Stimulated activated naive CD4-positive, alpha-beta T cell treated with Interleukin-2 at 50 U/mL for 16 hours (primary cell): ENCODE results near the gene XPR1.

Experiments used
- DNase-seq: peaks from one replicate; lab custom pipeline; 2025; lab: John Stamatoyannopoulos, UW

XPR1 gene

DNA sequence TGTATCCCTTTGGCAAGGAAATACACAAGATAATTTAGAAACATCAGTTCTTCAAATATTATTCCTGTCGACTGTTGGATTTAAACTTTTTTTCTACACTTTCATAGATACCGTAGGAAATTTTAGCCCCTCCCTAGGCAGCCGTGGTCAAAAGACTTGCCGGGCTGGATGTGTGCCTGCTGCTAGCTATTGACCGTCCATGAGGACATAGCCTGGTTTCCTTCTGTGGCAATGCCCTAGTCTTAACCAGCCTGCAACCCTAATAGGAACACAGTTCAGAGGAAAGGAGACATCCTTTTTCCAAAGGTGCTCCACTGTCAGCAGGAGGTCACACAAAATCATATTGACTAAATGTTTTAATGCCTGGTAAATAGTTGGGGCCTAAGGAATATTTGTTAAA lies 260.4 kb downstream of the XPR1 start:
- no peak for DNase-seq

DNA sequence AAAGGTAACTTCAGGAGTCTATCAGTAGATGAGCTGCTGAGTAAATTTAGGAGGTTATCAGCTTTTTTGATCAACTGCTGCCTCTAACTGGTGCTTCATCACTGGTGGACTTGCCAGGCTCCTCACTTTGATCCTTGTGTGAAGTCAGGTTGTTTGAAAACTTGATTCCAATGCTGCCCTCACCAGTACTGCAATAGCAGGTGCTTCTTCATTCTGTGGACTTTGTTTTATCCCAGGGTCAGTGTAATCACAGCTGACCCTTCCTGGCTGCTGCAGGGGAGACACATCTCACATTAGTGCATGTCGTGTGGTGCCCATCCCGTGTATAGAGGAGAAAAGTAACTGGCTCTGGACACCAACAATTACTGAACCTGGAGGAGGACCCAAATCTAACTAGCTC lies 260.9 kb downstream of the XPR1 start:
- no peak for DNase-seq

DNA sequence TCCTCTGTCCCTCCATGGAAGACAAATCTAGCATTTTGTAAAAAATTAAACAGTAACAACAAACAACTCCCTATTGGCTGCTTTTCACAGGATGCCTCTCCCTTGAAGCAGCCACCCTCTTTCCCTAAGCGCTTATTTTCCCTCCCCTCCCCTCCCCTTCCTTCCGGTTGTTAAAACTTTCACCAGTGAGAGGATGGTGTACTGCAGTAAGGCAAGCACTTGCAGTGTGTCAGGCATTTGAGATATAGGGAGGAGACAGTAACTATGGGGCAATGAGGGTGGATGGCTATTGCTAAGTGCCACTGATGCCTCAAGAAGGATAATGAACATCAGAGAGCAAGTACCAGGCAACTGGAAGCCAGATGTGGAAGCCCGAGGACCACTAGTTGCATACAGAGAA lies 261.8 kb downstream of the XPR1 start:
- no peak for DNase-seq

DNA sequence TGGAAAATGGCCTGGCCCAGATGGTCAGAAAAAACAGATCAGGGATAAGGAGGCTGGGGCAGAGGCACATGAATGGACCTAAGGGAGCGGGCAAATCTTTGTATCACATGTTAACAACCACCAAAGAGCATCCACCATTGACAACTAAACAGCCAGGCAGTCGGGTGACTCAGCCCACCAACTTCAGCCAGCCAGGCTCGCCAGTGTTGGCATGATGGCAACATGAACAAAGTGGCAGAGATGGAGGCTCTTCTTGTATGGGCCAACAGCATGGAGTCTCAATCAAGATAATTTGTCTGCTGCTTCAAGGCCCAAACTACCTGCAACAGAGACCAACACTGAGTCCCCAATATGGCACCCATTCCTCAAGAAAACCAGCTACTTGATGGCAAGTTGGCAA lies 264.3 kb downstream of the XPR1 start:
- no peak for DNase-seq

DNA sequence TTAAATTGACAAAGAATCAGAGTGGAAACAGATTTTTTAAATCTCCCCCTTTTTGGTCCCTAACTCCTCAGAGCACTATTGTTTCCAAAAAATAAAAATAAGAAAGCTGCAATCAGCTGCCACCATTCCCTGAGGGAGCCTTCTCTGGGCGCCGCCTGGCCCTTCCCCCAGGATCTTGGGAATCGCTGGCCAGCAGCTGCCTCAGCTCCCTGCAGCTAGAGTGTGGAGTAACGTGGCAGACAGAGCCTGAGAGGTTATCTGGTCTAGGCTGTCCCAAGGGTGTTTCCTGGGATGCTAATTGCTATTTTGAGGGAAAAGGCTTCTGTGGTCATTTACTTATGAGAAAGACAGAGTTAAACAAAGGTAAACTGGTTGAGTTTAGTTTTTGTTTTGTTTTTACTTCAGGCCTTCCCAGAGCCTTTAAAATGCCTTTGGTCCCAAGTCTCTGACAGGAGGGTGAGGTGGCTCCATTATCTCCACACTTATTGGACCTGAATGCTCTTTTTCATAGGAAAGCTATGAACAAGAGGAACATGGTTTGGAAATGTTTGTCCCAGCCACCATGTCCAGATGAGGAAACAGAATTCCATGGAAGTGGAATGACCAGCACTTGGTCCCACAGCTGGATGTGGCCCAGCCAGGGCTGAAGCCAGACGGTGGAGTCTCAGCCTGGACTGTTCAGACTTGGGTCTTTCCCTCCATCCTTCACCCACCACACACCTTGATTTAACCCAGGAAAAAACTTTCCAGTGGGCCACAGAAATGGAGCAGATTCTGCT lies 266.8 kb downstream of the XPR1 start:
- DNase-seq = no peak

DNA sequence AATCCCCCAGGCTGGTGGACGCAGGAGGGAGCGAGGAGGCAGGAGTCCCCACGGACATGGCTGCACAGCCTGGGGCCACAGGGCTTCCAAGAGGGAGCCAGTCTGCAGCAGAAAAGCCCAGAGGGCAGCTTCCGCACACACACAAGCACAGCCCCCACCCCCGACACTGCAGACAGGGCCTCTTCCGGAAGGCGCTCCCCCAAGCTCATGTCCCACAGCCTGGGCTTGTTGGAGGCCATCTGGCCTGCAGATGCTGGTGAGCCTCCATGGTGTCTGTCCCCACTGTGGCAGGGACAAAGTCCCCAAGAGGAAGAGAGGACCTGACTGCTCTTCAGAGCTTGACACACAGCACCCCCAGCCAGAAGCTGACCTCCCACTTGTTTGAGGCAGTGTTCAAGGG lies 267.4 kb downstream of the XPR1 start:
- no peak for DNase-seq

DNA sequence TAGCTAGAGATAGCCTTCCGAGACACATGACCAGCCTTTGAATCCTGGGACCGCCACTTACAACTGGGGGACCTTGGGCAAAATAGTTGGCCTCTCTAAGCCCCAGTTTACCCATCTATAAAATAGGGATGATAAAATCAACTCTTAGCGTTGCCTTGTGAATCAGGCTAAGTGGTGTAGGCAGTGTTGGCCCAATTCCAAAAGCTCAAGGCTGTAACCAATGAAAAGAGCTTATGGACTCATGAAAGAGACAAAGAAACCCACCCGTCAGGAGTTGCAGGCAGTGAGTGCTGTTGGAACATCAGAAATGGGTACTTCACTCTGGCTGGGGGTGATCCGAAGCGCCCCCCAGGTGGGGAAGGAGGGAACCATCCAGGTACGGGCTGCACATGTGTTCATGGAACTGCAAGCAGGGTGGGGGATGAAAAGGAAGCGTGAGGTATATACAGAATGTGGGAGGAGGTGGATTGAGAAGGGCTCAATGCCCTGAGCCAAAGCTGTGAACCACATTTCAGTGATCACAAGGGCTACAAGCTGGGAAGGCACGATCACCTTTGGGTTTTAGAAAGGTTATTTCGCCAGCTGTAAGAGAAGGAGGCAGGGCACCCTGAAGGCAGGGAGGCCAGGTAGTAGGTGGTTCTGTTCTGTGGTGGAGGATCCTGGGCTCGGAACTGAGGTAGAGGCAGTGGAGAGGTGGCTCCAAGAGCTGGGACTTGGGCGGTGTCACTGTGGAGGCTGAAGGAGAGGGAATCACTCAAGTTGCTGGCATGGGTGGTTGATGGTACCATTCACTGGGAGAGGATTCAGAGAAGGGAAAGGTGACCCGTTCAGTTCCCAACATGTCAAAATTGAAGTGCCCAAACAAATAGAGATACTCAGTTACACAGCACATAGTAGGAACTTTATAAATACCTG lies 269.5 kb downstream of the XPR1 start:
- no peak for DNase-seq

DNA sequence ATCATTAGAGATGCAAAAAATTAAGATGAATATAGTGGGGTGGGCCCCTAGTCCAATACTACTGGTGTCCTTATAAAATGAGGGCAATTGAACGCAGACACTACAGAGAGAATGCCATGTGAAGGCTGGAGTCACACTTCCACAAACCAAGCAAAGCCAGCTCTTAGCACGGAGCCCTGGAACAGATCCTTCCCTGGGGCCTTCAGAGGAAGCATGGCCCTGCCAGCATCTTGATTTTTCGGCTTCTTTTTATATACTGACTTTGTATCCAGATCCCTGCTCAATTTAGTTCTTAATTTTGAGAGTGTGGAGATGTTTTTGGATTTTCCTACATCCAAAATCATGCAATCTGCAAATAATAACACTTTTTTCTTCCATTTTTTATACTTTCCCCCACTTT lies 270.7 kb downstream of the XPR1 start:
- no peak for DNase-seq

DNA sequence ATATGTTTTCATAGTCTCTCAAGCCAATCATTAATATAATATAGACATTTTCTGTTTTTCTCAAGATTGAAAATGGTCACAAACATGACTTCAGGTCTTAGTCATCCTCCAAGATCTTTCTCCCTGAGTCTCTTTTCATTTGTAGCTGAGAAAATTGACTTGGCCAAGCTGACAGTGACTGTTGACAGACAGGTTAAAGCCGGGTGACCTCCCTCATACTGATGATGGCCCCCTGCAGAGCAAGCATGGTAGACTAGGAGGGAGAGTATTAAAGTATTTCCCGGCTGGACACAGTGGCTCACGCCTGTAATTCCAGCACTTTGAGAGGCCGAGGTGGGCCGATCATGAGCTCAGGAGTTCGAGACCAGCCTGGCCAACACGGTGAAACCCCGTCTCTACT lies 274.1 kb downstream of the XPR1 start:
- DNase-seq = no peak

DNA sequence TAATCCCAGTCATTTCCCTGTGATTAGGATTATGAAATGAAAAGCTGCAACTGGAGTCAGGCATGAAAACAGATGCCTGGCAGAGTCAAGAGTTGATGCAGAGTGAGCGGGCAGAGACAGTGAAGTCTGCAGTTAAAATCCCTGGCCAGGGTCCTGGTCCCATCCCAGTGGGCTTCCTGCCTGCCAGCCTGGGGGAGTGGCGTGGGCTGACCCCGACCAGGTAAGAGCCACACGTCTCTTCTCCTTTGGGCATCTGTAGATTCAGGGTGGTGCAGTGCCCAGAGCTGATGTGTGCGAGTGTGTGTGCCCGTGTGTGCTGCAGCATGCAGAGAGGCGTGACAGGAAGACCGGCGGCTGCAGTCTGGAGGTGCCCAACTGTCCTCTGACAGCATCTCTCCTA lies 274.7 kb downstream of the XPR1 start:
- no peak for DNase-seq

DNA sequence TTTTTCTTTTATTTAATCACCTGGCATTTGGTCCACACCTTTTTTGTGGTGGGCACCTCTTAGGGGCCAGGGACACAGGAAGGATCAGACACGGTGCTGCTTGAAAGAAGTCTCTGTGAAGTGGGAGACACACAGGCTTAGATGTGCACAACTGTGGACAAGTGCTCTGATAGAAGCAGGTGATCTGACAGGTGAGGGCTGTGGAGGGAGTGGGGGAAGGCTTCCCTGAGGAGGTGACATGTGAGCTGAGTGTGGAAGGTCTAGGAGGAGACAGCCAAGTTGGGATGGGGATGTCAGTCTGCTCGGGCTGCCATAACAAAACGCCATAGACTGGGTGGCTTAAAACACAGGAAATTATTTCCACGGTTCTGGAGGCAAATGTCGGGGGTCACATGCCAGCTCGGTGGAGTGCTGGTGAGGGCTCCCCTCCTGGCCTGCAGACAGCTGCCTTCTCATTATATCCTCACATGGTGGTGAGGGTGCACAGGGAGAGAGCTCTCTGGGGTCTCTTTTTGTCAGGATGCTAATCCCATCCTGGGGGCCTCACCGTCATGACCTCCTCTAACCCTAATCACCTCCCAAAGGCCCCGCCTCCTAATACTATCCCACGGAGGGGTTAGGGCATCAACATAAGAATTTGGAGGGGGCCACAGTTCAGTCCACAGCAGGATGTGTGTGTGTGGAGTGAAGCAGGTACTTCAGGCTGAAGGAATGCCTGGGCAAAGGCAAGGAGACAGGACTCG lies 275.7 kb downstream of the XPR1 start:
- no peak for DNase-seq

DNA sequence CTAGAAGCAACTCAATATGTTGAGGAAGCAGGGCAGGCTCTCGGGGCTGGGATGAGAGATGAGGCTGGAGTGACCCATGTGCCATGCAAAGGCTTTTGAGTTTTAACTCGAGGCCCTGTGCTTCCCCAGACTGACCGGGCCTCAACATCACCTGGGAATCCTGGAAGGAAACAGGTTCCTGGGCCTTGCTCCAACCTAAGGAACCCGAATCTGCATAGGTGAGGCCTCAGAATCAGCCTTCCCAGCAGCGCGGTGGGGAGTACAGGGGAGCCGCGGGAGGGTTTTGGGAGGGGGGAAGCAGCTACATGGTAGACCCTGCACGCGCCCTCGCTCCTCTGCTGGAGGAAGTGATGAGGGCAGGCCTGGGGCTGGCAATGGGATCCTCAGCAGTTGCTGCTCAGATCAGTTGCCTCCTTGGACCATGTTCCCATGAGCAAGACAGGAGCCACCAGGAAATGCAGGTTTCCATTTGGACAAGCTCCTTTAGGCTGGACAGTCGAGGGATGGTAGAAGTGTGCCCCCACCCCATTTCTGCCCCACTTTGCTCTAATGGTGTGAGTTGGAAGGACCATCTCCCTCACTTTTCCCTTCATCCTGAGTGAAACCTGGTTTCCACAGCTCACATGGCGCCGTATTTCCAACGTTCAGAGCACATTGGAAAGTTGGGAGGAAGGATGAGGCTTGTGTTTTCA lies 276.4 kb downstream of the XPR1 start:
- DNase-seq = no peak

DNA sequence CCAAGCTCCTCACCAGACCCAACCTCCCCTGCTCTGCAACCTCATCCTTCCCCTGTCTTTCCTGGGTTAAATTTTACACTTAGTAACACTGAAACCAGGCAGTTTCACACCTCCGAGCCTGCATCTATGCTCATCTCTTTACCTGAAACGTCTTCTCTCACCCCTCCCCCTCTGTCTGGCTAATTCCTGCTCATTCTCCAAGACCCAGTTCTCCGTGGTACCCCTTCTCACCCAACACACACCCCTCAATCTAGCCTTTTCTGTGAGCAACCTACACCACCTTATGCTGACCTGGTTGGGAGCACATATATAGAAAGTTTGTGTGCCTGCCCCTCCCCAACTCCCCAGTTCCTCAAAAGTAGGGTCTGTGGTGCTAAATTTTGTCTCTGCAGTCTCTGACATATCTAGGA lies 277.2 kb downstream of the XPR1 start:
- DNase-seq = no peak

DNA sequence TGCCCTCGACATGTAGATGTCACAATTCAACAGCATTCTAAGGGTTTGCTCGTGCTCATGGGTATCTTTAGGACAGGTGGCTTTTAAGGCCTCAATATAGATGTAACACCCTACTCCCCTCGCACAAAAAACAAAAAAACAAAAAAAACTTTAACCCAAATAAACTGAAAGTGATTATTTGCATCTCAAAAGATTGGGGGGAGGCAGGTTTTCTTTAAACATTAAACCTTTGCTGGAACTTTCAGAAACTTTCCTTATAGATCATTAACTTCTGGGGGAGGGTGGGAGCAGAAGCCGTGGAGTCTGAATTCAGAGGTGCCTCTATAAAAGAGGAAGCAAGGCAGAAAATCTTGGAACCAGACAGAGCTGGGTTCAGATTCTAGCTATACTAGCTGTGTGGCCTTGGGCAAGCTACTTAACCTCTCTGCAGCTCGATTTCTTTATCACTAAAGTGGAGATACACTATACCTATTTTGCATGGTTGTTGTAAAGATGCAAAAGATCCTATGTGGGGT lies 277.7 kb downstream of the XPR1 start:
- no peak for DNase-seq

DNA sequence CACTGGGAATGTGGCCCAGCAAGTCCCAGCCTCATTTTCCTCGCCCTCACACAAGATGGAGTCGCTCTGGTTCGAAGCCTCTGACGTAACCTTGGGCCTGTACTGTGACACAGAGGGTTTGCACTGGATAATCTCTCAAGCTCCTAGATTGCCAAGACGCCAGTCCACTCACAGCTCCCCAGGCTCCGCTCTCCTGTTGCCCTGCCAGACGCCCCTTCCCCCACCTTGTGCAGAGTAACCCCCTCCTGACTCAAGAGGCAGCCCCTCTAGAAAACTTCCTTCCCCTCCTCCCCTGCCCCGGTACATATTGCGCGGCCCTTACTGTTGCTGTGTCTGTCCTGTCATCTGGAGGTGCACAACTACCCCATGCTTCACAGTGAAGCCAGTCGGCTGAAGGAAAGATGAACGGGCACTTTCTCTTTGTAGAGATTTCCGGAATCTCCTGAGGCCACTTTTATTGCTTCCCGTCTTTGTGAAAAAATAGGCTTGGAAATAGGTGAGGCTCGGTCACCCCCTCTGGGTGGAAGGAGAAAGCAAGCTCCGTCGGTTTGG lies 279.9 kb downstream of the XPR1 start:
- DNase-seq = no peak

DNA sequence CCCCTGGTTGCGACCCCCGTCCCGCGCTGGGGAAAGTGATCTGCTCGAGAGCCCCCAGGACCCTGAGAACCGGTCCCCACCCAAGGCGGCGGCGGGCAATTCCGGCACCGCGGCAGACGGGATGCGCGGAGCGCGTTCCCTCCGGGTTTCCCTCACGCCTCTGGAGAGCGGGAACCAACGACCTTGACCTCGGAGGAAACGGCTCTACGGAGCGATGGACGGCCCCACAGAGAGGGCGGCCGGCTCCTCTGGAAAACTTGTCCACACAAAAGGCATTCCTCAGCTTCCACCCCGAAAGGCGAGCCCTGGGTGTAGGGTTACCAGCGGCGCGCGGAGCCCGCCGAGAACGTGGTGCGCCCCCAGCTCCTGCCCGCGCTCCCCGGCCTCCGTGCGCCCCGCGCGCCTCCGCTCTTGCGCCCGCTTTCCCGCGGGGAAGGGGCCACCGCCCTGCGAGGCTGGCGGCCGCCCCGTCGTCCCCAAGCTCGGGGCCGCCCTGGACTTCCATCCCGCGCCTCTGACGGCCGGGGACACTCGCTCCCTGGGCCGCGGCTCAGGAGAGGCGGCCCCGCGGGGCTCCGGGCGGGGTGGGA lies 280.5 kb downstream of the XPR1 start:
- DNase-seq = no peak

DNA sequence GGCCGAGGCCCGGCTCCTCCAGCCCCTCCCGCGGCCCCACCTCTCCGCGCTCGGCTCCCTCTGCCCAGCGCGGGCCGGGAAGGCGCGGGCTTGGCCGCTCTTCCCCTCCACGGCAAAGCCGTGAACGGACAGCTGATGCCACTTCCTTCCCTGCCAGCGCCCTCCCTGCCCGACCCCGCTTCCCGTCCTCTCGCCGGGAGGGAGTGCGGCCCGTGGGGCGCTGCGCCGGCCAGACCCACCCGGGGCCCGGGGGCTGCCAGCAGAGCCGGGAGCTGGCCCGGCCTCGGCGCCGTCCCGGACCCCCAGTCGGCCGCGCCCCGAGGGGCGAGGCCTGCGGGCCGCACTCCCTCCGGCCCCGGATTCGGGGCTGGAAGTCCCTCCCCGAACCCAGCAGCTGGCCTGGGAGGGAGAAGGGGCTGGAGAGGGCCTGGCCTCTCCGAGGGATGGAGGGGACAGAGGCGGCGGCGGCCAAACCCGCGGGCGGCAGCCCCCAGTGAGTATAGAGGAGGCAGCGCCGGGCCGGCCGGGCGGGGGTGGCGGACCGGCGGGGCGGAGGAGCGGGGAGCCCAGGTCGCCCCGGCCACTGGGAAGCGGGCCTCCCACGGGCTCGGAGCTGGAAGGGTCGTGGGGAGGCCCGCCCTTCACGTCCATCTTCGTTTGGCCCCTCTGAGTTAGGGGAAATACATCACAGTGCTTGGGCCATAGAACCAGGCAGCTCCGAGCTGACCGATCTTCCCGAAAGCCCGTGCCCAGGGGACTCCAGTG lies 281.2 kb downstream of the XPR1 start, which contains the start of gene KIAA1614:
TSS of gene KIAA1614 (plus strand) at position 97 of the 765 bp plus-strand sequence. CDS start at position 444, 347 bp downstream.
- no peak for DNase-seq

DNA sequence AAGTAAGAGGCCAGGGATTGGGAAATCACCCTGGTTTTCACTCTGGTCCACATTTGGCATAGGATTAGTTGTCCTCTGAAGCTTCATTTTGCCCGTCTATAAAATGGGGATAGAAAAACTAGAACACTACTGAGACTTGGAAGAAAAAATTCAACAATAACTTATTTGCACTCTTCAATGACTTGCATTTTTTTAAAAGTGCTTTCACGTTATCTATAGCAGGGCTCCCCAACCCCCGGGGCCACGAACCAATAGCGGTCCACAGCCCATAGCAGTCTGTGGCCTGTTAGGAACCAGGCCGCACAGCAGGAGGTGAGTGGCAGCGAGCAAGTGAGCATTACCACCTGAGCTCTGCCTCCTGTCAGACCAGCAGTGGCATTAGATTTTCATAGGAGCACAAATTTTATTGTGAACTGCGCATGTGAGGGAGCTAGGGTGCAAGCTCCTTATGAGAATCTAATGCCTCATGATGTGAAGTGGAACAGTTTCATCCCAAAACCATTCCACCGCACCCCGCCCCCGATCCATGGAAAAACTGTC lies 283.7 kb downstream of the XPR1 start:
- DNase-seq = no peak

DNA sequence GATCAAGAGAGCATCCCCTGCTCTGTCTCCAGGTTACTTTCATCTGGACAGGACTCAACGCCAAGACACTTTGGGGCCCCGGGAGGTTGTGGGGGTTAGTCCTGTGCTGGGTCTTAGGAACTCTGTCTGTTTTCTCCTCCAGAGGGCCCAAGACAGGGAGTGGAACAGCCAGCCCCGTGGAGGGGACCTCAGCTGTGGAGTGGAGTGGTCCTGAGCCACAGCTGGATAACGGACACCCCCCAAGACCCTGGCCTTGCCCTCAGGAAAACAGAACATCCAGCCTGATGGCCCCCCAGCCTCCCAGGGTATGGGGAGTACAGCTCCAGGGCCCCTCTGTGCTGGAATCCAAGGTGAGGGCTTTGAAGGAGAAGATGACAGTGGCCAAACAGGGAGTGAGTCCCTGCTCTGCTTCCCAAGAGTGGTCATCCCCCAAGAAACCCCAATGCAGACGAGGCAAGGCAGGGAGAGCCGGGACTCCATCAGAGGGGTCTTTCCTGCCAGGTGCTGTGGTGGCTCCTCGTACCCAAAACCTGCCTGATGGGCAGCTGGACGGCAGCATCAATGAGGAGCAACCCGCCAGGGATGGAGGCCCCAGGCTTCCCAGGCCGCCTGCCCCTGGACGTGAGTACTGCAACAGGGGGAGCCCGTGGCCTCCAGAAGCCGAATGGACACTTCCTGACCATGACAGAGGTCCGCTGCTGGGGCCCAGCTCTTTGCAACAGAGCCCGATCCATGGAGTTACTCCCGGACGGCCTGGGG lies 284.4 kb downstream of the XPR1 start:
- DNase-seq = no peak
